ENCODE measurements around the gene TIGD6.

DNA sequence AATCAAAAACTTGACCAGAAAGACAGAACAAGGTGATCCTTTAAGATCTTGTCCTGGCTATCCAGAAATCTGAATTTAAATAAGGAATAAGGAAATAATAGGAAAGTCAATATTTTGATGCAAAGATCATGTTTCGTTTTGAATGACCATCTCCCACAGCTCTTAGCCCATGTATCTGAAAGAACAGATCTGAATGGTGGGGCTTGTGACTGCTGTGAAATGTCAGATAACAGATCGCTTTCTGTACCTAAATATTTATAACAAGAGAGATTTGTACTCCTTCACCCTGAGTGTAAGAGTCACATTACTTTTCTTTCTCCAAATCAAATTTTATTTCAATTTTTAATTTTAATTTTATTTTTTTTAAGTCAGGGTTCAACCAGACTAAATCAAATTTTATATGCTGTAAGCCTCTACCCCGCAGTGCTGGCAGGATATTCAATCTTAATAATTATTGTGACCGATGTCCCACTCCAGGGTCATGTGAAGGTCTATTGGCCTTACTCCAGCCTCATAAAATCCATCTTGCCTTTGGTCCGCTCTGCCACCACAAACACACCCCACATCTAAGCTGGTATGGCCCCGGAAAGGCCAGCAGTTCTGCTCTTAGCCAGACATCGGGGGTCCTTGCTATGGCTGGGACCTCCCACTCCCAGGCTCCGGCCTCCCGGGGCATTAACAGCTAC is 46.9 kb downstream of the TIGD6 start:
- TF ChIP-seq, protein P1, sequence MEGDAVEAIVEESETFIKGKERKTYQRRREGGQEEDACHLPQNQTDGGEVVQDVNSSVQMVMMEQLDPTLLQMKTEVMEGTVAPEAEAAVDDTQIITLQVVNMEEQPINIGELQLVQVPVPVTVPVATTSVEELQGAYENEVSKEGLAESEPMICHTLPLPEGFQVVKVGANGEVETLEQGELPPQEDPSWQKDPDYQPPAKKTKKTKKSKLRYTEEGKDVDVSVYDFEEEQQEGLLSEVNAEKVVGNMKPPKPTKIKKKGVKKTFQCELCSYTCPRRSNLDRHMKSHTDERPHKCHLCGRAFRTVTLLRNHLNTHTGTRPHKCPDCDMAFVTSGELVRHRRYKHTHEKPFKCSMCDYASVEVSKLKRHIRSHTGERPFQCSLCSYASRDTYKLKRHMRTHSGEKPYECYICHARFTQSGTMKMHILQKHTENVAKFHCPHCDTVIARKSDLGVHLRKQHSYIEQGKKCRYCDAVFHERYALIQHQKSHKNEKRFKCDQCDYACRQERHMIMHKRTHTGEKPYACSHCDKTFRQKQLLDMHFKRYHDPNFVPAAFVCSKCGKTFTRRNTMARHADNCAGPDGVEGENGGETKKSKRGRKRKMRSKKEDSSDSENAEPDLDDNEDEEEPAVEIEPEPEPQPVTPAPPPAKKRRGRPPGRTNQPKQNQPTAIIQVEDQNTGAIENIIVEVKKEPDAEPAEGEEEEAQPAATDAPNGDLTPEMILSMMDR (IDR thresholded peaks at IDR 0.05 in 4 of 5, conservative IDR thresholded peaks at IDR 0.05 in 1 of 5): no peak
- no peak for TF ChIP-seq POLR2A (IDR thresholded peaks at IDR 0.05)
